Parathyroid adenoma (tissue), 2 donors: ENCODE results near the gene MSANTD1.

Experiments used
- H2AFZ ChIP-seq: fragments of 300-600 bp; sonication (generic); one replicate; pipeline ENCODE4 v1.7.0; 2017; ENCODE audit warnings: antibody characterized with exemption, mild to moderate bottlenecking
- H3K27ac ChIP-seq: fragments of 300-600 bp; sonication (generic); one replicate; pipeline ENCODE4 v1.7.0; 2017
- H3K27me3 ChIP-seq: fragments of 300-600 bp; sonication (generic); one replicate; pipeline ENCODE4 v1.7.0; 2017; ENCODE audit warnings: low read length; ENCODE audit not compliant: control insufficient read depth, insufficient read depth
- H3K36me3 ChIP-seq: fragments of 300-600 bp; sonication (generic); one replicate; pipeline ENCODE4 v1.7.0; 2017; ENCODE audit warnings: low read length; ENCODE audit not compliant: control insufficient read depth, insufficient read depth
- H3K4me1 ChIP-seq: fragments of 300-600 bp; sonication (generic); one replicate; pipeline ENCODE4 v1.7.0; 2017; ENCODE audit warnings: control low read depth
- H3K4me2 ChIP-seq: fragments of 300-600 bp; sonication (generic); one replicate; pipeline ENCODE4 v1.7.0; 2017; ENCODE audit warnings: low read length
- H3K4me3 ChIP-seq: fragments of 300-600 bp; sonication (generic); one replicate; pipeline ENCODE4 v1.7.0; 2017; ENCODE audit warnings: low read depth, low read length
- H3K79me2 ChIP-seq: fragments of 300-600 bp; sonication (generic); one replicate; pipeline ENCODE4 v1.7.0; 2017; ENCODE audit warnings: control low read depth
- H3K9ac ChIP-seq: fragments of 300-600 bp; sonication (generic); one replicate; pipeline ENCODE4 v1.7.0; 2017; ENCODE audit warnings: mild to moderate bottlenecking
- H3K9me3 ChIP-seq: fragments of 300-600 bp; sonication (generic); one replicate; pipeline ENCODE4 v1.7.0; 2017; ENCODE audit warnings: low read length; ENCODE audit not compliant: control insufficient read depth
- TF ChIP-seq, protein P1 (sequence below): fragments of 300-600 bp; sonication (generic); IDR thresholded peaks from one replicate; pipeline ENCODE4 v1.7.0; 2017; ENCODE audit warnings: antibody characterized with exemption, mild to moderate bottlenecking
- donor health status: primary hyperparathyroidism.

Gene MSANTD1

DNA sequence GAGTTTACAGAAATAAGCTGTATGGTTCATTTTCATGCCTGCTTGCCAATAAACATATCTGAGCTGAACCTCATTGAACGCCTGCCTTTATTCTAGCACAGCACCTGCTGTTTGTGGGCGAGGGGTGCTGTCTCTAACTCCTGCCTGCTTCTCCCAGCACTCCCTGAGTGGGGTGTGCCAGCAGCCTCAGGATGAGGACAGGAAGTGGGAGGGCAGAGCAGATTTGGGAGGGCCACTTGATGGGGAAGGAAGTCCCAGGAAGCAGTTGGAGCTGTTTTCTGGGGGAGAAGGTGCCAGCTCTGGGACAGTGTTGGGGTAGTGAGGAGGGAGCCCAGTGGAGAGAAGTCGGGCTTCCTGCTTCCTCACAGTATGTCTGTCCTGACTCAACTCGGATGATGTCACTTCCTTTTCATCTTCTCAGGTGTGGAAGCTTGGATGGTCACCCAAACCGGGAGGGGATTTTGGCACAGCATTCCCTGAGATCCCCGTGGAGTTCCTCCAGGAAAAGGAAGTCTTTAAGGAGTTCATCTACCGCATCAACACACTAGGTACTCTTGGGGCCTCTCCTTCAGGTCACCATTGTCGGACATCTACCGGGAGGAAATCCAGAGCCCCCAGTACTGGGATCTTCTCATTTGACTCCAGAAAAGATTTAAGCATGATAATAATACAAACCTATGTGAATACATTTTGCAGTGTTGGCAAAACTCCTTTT lies 29.0 kb upstream of the MSANTD1 start:
- Histone ChIP-seq H3K27me3 (no peaks in the 10 kb centered on the region), H3K36me3 (no peaks in the 10 kb centered on the region), H3K9me3 (no peaks in the 10 kb centered on the region), H3K4me3 (no peak overlapping the region), H3K9ac (no peak overlapping the region), H3K4me2 (no peak overlapping the region), H2AFZ (no peak overlapping the region), H3K27ac (no peak overlapping the region), H3K4me1 (no peaks in the 10 kb centered on the region), H3K79me2 (no peaks in the 10 kb centered on the region)
- TF ChIP-seq, protein P1, sequence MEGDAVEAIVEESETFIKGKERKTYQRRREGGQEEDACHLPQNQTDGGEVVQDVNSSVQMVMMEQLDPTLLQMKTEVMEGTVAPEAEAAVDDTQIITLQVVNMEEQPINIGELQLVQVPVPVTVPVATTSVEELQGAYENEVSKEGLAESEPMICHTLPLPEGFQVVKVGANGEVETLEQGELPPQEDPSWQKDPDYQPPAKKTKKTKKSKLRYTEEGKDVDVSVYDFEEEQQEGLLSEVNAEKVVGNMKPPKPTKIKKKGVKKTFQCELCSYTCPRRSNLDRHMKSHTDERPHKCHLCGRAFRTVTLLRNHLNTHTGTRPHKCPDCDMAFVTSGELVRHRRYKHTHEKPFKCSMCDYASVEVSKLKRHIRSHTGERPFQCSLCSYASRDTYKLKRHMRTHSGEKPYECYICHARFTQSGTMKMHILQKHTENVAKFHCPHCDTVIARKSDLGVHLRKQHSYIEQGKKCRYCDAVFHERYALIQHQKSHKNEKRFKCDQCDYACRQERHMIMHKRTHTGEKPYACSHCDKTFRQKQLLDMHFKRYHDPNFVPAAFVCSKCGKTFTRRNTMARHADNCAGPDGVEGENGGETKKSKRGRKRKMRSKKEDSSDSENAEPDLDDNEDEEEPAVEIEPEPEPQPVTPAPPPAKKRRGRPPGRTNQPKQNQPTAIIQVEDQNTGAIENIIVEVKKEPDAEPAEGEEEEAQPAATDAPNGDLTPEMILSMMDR: no peak

DNA sequence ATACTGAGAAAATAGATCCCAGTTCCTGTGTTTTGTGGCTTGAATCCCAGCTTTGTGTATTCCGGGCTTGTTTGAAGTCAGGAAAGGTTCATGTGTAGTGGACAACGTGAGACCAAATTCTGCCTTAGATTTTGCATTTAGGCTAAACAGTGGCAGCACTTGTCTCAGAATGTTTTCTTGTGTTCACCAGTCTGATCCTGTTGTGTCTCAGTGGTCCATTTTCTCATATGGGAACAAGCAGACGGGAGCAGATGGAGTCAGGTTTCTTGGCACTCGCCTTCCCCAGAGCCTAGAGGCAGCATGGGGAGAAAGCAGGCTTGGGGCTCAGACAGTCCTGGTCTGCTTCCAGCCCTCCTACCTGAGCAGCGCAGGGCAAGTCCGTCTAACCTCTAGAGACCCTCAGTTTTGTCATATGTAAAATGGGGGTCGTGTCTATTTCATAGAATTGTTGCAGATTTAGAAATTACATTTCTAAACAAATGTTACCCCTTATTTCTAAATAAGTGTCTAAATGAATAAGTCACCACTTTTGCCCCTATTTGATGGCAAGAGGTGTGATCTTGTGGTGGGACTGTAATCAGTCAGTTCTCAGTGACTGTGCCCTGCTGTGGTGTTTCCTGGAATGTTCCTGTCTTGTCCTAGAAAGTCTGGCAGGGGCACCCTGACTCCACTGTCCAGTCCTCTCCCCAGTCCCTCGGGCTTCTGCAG lies 28.3 kb upstream of the MSANTD1 start:
- H3K27me3 ChIP-seq: no peaks in the 10 kb centered on the region
- TF ChIP-seq, protein P1: no peak
- H3K4me3 ChIP-seq: no peak overlapping the region
- no peaks in the 10 kb centered on the region for H3K36me3 ChIP-seq
- no peaks in the 10 kb centered on the region for H3K9me3 ChIP-seq
- no peak overlapping the region for H3K4me2 ChIP-seq
- no peaks in the 10 kb centered on the region for H3K79me2 ChIP-seq
- H3K27ac ChIP-seq: no peak overlapping the region
- H3K9ac ChIP-seq: no peak overlapping the region
- H2AFZ ChIP-seq: no peak overlapping the region
- H3K4me1 ChIP-seq: no peaks in the 10 kb centered on the region

DNA sequence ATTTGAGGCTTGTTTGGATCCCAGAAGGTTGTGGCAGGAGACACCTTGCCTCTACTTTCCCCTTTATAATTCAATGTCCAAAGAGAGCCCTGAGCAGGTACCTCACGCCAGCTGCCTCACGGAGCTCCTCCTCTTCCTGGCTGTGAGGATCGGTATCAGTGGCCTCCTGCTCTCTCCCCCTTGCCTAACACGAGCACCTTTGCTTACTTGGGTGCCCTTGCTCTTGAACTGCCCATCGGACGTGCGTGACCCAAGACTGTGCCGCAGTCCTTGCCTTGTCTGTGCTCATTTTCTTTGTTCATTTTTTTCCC lies 27.8 kb upstream of the MSANTD1 start:
- TF ChIP-seq, protein P1: no peak
- no peaks in the 10 kb centered on the region for H3K36me3 ChIP-seq
- H2AFZ ChIP-seq: no peak overlapping the region
- no peak overlapping the region for H3K9ac ChIP-seq
- H3K27me3 ChIP-seq: no peaks in the 10 kb centered on the region
- no peaks in the 10 kb centered on the region for H3K4me1 ChIP-seq
- no peaks in the 10 kb centered on the region for H3K79me2 ChIP-seq
- H3K9me3 ChIP-seq: no peaks in the 10 kb centered on the region
- no peak overlapping the region for H3K4me3 ChIP-seq
- no peak overlapping the region for H3K27ac ChIP-seq
- H3K4me2 ChIP-seq: no peak overlapping the region

DNA sequence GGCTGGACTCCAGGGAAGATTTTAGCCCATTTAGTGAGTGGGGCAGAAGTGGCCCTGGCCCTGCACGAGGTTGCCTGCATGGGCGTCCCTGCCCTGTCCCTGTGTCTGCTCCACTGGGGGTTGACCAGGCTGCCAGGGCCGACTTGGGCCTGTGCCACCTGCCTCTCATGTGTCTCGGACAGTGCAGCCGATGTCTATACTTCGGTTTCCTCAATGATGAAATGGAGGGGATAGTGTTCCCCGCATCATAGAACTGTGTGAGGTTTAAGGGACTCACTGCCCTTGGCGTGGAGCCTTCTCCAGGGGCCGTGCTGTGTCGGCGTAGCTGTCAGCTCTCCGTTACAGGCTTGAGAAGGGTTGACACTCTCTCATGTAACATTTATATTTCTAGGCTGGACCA lies 27.0 kb upstream of the MSANTD1 start:
- no peaks in the 10 kb centered on the region for H3K9me3 ChIP-seq
- no peaks in the 10 kb centered on the region for H3K27me3 ChIP-seq
- no peak overlapping the region for H2AFZ ChIP-seq
- H3K4me2 ChIP-seq: no peak overlapping the region
- H3K4me1 ChIP-seq: no peaks in the 10 kb centered on the region
- no peaks in the 10 kb centered on the region for H3K79me2 ChIP-seq
- TF ChIP-seq, protein P1: no peak
- H3K27ac ChIP-seq: no peak overlapping the region
- H3K36me3 ChIP-seq: no peaks in the 10 kb centered on the region
- no peak overlapping the region for H3K4me3 ChIP-seq
- H3K9ac ChIP-seq: no peak overlapping the region

DNA sequence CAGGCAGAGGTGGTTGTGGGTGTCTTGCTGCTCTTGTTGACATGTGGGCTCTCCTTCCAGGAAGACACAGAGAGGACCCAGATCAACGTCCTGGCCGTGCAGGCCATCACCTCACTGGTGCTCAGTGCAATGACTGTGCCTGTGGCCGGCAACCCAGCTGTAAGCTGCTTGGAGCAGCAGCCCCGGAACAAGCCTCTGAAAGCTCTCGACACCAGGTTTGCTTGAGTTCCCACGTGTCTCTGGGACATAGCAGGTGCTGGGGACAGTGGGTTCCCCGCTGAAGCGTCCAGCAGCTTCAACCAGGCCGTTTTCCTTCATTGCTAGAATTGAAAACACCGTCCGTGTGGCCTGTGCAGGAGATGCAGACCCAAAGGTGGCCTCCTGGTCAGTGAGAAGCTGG lies 25.6 kb upstream of the MSANTD1 start:
- H3K9ac ChIP-seq: no peak overlapping the region
- H3K79me2 ChIP-seq: no peaks in the 10 kb centered on the region
- no peak overlapping the region for H3K4me2 ChIP-seq
- H3K27ac ChIP-seq: no peak overlapping the region
- no peak overlapping the region for H3K4me3 ChIP-seq
- TF ChIP-seq, protein P1: no peak
- H3K27me3 ChIP-seq: no peaks in the 10 kb centered on the region
- no peak overlapping the region for H2AFZ ChIP-seq
- H3K4me1 ChIP-seq: no peaks in the 10 kb centered on the region
- no peaks in the 10 kb centered on the region for H3K9me3 ChIP-seq
- no peaks in the 10 kb centered on the region for H3K36me3 ChIP-seq
